ENCODE measurements around the gene ZBTB20. TPM values are rescaled to one million over a fixed set of nuclear protein-coding genes. Genes with fewer than 3 reads are reported as not detected.

The ZBTB20 gene
- total RNA-seq, 2 donors from 2014 or later: 55.3 to 61.2 TPM

DNA sequence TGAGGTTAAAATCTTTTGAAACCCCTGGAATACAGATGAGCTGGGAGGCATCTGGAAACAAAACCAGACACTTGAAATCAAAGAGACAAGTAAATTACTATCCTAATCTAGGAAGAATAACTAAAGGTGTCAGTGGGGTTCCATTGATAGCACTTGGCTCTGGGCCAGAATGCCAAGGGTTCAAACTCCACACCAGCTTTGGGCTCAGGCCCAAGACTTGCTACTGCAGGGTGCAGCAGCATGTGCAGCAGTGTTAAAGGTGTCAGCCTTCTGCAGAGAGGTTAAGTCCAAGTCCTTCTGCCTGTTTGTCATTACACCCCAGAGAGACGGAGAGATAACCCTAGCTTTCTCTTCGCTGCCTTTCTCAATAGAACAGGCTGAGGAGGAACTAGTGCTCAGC is 579.3 kb downstream of the ZBTB20 start:
- Mint-ChIP-seq H3K4me3 (no peak overlapping the region), H3K27me3 (no peaks in the 10 kb centered on the region), H3K36me3 (ENCODE audit: low read depth) (no peaks in the 10 kb centered on the region), H3K27ac (no peak overlapping the region), H3K4me1 (peaks cover 8% of the 10 kb centered on the region)
- DNase-seq (no peak), ATAC-seq (no peak)
- H3K9me3 ChIP-seq (ENCODE audit: control insufficient read depth, low read length, poor library complexity, severe bottlenecking): no peaks in the 10 kb centered on the region

DNA sequence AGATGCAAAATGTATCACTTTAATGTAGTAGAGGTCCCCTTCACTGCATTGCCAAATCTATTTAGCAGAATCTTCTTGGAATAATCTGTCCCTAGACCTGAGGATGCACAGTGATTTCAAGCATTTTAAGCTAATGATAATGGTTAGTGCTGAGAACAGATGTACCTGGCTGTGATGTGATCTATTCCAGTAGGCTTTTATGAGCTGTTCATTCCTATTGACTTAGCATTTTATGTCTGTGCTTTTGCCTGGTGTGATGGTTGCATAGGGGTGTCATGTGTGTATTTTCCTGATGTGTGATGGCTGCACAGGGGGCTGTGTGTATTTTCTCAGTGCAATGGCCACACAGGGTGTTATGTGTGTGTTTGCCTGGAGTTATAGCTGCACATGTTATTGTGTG is 580.3 kb downstream of the ZBTB20 start:
- DNase-seq: no peak
- peaks cover 2% of the 10 kb centered on the region for H3K36me3 Mint-ChIP-seq (ENCODE audit: low read depth)
- H3K27me3 Mint-ChIP-seq: no peaks in the 10 kb centered on the region
- no peak overlapping the region for H3K4me3 Mint-ChIP-seq
- no peaks in the 10 kb centered on the region for H3K9me3 ChIP-seq (ENCODE audit: control insufficient read depth, low read length, poor library complexity, severe bottlenecking)
- no peak overlapping the region for H3K27ac Mint-ChIP-seq
- H3K4me1 Mint-ChIP-seq: peaks cover 6% of the 10 kb centered on the region
- ATAC-seq: no peak

- H3K27me3 Mint-ChIP-seq: no peaks in the 10 kb centered on the region
Observed at GRCh38 chr3:114566162-114566755, 580.8 kb downstream of the ZBTB20 start.

GRCh38 chr3:114565216-114565615 is 581.9 kb downstream of the ZBTB20 start:
- no peak overlapping the region for H3K27ac Mint-ChIP-seq
- no peak overlapping the region for H3K4me3 Mint-ChIP-seq
- H3K36me3 Mint-ChIP-seq (ENCODE audit: low read depth): peaks cover 2% of the 10 kb centered on the region

More at GRCh38 chr3:114566162-114566755, 580.8 kb downstream of the ZBTB20 start:
- no peak for DNase-seq
- H3K9me3 ChIP-seq (ENCODE audit: control insufficient read depth, low read length, poor library complexity, severe bottlenecking): no peaks in the 10 kb centered on the region
- no peak overlapping the region for H3K4me3 Mint-ChIP-seq
- H3K36me3 Mint-ChIP-seq (ENCODE audit: low read depth): peaks cover 2% of the 10 kb centered on the region
- no peak overlapping the region for H3K27ac Mint-ChIP-seq
- ATAC-seq: no peak
- peaks cover 4% of the 10 kb centered on the region for H3K4me1 Mint-ChIP-seq

GRCh38 chr3:114563720-114564119 is 583.4 kb downstream of the ZBTB20 start:
- Mint-ChIP-seq H3K36me3 (ENCODE audit: low read depth) (peaks cover 2% of the 10 kb centered on the region), H3K4me3 (no peak overlapping the region), H3K27ac (no peak overlapping the region), H3K27me3 (no peaks in the 10 kb centered on the region), H3K4me1 (peaks cover 5% of the 10 kb centered on the region)
- H3K9me3 ChIP-seq (ENCODE audit: control insufficient read depth, low read length, poor library complexity, severe bottlenecking): no peaks in the 10 kb centered on the region
- DNase-seq (no peak), ATAC-seq (no peak)

More at GRCh38 chr3:114565216-114565615, 581.9 kb downstream of the ZBTB20 start:
- no peak for ATAC-seq
- Mint-ChIP-seq H3K4me1 (peaks cover 7% of the 10 kb centered on the region), H3K27me3 (no peaks in the 10 kb centered on the region)
- no peaks in the 10 kb centered on the region for H3K9me3 ChIP-seq (ENCODE audit: control insufficient read depth, low read length, poor library complexity, severe bottlenecking)
- no peak for DNase-seq

DNA sequence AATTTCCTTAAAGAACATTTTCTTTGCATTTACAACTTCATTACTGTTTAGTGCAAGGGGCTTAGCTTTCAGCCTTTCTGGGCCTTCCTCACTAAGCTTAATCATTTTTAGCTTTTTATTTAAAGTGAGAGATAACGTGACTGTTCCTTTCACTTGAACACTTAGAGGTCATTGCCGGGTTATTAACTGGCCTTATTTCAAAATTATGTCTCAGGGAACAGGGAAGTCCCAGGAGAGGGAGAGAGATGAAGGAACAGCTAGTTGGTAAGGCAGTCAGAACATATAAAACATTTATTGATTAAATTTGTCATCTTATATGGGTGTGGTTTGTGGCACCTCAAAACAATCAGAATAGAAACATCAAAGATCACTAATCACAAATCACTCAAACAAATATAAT is 584.5 kb downstream of the ZBTB20 start:
- no peak overlapping the region for H3K4me3 Mint-ChIP-seq
- DNase-seq (no peak), ATAC-seq (no peak)
- no peaks in the 10 kb centered on the region for H3K27me3 Mint-ChIP-seq
- no peaks in the 10 kb centered on the region for H3K9me3 ChIP-seq (ENCODE audit: control insufficient read depth, low read length, poor library complexity, severe bottlenecking)
- H3K27ac Mint-ChIP-seq: no peak overlapping the region
- H3K4me1 Mint-ChIP-seq: peaks cover 5% of the 10 kb centered on the region
- peaks cover 2% of the 10 kb centered on the region for H3K36me3 Mint-ChIP-seq (ENCODE audit: low read depth)

GRCh38 chr3:114558271-114558670 is 588.8 kb downstream of the ZBTB20 start:
- Mint-ChIP-seq H3K4me3 (no peak overlapping the region), H3K27ac (no peak overlapping the region), H3K27me3 (no peaks in the 10 kb centered on the region), H3K4me1 (peaks cover 2% of the 10 kb centered on the region), H3K36me3 (ENCODE audit: low read depth) (peaks cover 4% of the 10 kb centered on the region)
- no peaks in the 10 kb centered on the region for H3K9me3 ChIP-seq (ENCODE audit: control insufficient read depth, low read length, poor library complexity, severe bottlenecking)
- no peak for DNase-seq
- ATAC-seq: no peak

DNA sequence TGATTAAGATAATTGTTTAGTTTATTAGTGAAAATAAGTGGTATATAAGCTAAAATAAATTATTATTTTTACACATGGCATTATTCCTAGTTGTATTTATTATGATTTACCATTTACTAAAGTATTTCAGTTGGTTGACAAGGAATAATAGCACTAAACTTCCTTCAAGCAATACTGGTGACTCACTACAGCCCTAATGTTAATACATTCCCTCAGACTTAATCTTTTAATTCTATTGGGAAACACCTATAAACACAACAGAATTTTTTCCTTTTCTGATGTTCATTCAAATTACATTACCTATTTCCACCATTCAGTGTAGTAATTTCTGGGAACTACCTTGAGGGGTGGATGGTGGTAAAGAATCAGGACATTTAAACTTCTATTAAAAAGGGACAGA is 589.3 kb downstream of the ZBTB20 start:
- Mint-ChIP-seq H3K27ac (no peak overlapping the region), H3K4me1 (peaks cover 2% of the 10 kb centered on the region), H3K27me3 (no peaks in the 10 kb centered on the region), H3K4me3 (no peak overlapping the region), H3K36me3 (ENCODE audit: low read depth) (peaks cover 4% of the 10 kb centered on the region)
- DNase-seq (no peak), ATAC-seq (no peak)
- H3K9me3 ChIP-seq (ENCODE audit: control insufficient read depth, low read length, poor library complexity, severe bottlenecking): no peaks in the 10 kb centered on the region

DNA sequence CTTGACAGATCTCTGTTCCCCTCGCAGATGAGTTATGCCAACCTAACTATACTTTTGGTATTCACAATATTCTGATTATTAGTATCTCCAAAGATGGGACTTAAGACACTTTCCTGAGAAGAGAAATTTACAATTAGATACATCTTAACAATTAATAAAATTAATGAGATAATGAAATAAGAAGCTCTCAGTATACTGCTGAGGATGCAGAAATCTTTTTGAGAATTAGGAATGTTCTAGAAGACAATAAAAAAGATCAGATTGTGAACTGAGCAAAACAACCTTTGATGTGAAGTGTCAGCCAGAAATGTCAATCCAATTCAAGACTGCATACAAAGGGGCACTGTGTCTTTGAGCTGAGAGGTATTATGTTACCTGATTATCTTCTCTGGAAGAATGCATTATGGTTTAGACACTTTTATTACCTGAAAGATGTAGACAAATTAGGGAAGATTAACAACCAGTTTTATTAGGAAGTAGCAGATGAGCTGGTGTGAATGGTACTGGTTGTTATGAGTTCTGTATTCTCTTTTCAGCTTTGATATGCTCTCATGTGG is 590.4 kb downstream of the ZBTB20 start:
- Mint-ChIP-seq H3K36me3 (ENCODE audit: low read depth) (peaks cover 2% of the 10 kb centered on the region), H3K27me3 (no peaks in the 10 kb centered on the region), H3K4me3 (no peak overlapping the region), H3K4me1 (peaks cover 2% of the 10 kb centered on the region), H3K27ac (no peak overlapping the region)
- DNase-seq (no peak), ATAC-seq (no peak)
- H3K9me3 ChIP-seq (ENCODE audit: control insufficient read depth, low read length, poor library complexity, severe bottlenecking): no peaks in the 10 kb centered on the region

DNA sequence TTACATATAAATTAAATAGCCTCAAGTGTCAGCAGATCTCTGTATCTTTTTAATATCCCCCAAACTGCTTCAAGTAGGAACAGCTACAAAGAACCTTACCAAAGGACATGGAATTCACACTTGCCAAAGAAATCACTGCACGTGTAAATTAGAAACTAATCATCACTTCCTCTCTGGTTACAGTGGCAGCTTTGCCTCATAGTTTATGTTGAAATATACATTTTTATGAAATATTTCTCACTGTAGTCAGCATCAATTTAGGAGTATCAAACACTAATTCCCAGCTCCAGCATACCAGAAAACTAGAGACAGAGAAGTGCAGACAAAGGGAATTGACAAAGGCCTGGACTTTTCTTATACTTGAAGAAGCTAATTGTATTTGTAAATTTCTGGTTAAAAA is 592.4 kb downstream of the ZBTB20 start:
- Mint-ChIP-seq H3K27ac (no peak overlapping the region), H3K27me3 (no peaks in the 10 kb centered on the region), H3K4me1 (no peaks in the 10 kb centered on the region), H3K36me3 (ENCODE audit: low read depth) (peaks cover 2% of the 10 kb centered on the region), H3K4me3 (no peak overlapping the region)
- DNase-seq (no peak), ATAC-seq (no peak)
- H3K9me3 ChIP-seq (ENCODE audit: control insufficient read depth, low read length, poor library complexity, severe bottlenecking): no peaks in the 10 kb centered on the region

DNA sequence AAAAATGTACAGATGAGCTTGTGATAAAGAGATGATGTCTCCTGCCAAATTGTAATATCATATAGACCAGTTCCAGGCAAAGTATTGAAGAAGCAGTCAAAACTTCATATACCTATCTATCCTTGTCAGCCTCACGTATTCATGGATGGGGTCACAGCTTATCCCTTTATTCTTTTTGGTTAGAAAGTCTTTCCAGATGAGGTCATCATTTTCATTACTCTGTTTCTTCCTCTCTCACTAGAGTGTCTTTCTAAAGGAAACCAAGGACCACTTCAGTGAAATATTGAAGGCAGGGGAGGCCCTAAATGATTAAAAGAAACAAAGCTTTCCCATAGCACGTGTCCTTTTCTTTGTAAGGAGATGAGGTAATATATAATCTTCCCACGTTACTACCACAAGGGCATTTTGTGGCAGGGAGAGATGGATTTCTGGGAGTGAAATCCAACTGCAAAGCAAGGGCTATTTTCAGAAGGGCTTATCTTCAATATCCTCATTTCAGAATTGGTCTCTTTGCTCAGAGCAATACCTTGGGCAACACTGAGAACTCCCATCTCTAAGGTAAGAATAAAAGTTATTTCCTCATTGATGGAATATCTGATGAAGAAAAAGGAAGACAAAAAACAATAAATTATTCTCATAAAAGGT is 593.0 kb downstream of the ZBTB20 start:
- Mint-ChIP-seq H3K36me3 (ENCODE audit: low read depth) (peaks cover 2% of the 10 kb centered on the region), H3K4me3 (no peak overlapping the region), H3K4me1 (no peaks in the 10 kb centered on the region), H3K27ac (no peak overlapping the region), H3K27me3 (no peaks in the 10 kb centered on the region)
- H3K9me3 ChIP-seq (ENCODE audit: control insufficient read depth, low read length, poor library complexity, severe bottlenecking): no peaks in the 10 kb centered on the region
- no peak for ATAC-seq
- no peak for DNase-seq

GRCh38 chr3:114552527-114552812 is 594.6 kb downstream of the ZBTB20 start:
- no peaks in the 10 kb centered on the region for H3K27me3 Mint-ChIP-seq
- H3K4me3 Mint-ChIP-seq: no peak overlapping the region
- ATAC-seq: no peak
- H3K36me3 Mint-ChIP-seq (ENCODE audit: low read depth): peaks cover 2% of the 10 kb centered on the region
- no peaks in the 10 kb centered on the region for H3K9me3 ChIP-seq (ENCODE audit: control insufficient read depth, low read length, poor library complexity, severe bottlenecking)
- H3K27ac Mint-ChIP-seq: no peak overlapping the region
- DNase-seq: no peak
- H3K4me1 Mint-ChIP-seq: no peaks in the 10 kb centered on the region

- Mint-ChIP-seq H3K27ac (no peak overlapping the region), H3K4me1 (peaks cover 2% of the 10 kb centered on the region), H3K36me3 (ENCODE audit: low read depth) (peaks cover 2% of the 10 kb centered on the region), H3K27me3 (no peaks in the 10 kb centered on the region), H3K4me3 (no peak overlapping the region)
- DNase-seq (no peak), ATAC-seq (no peak)
- no peaks in the 10 kb centered on the region for H3K9me3 ChIP-seq (ENCODE audit: control insufficient read depth, low read length, poor library complexity, severe bottlenecking)
Observed at GRCh38 chr3:114551770-114552526, 595.1 kb downstream of the ZBTB20 start.

Measured in T-helper 17 cell (primary cell).